SK-N-SH (cell line): ENCODE measurements around the gene PARD3. TPM values are rescaled to one million over a fixed set of nuclear protein-coding genes. Genes with fewer than 3 reads are reported as not detected.

ENCODE experiments used
- CTCF ChIA-PET: fragments of 300-600, 350-600 bp; formaldehyde crosslinking; extraction: SDS; loops from one replicate; lab custom pipeline; 2021; lab: Yijun Ruan, JAX
- POLR2A ChIA-PET: fragments of 350-600 bp; sonication (Branson Sonifier 250); formaldehyde crosslinking; extraction: SDS; loops from one replicate; lab custom pipeline; 2020; ENCODE audit warnings: antibody characterized with exemption, inconsistent platforms; lab: Yijun Ruan, JAX
- DNase-seq: peaks from one replicate; pipeline ENCODE4 v3.0.0; 2012
- H2AFZ ChIP-seq: fragments of 200-600 bp; sonication (generic); 2 replicates; pipeline ENCODE4 v1.8.1; 2016; ENCODE audit warnings: antibody characterized with exemption, mild to moderate bottlenecking, low read depth
- H3F3A ChIP-seq: fragments of 200-600 bp; sonication (generic); replicated peaks from 2 replicates; pipeline ENCODE3; 2016; ENCODE audit warnings: antibody characterized with exemption, mild to moderate bottlenecking; ENCODE audit not compliant: insufficient read depth
- H3K27ac ChIP-seq, 2 experiments: fragments of 200-500 bp in 1 of 2; fragments of 200-600 bp in 1 of 2; sonication (Bioruptor generic) in 1 of 2; sonication (generic), shearing (Covaris generic) in 1 of 2; 2 replicates each; pipeline versions ENCODE4 v1.5.1 to v1.6.1; 2014 to 2016; ENCODE audit warnings: low read depth in 2 of 2, inconsistent platforms in 1 of 2, low read length in 1 of 2, mild to moderate bottlenecking in 1 of 2, mixed read lengths in 1 of 2
- H3K27me3 ChIP-seq: fragments of 200-600 bp; sonication (generic), shearing (Covaris generic); 2 replicates; pipeline ENCODE4 v1.6.1; 2016; ENCODE audit warnings: mixed run types; ENCODE audit not compliant: insufficient read depth
- H3K36me3 ChIP-seq, 2 experiments: fragments of 200-500 bp in 1 of 2; fragments of 200-600 bp in 1 of 2; sonication (Bioruptor generic) in 1 of 2; sonication (generic) in 1 of 2; replicated peaks in 1 of 2; 2 replicates each; pipeline versions ENCODE3 to v1.5.1; 2014 to 2016; ENCODE audit warnings: low read length in 1 of 2, mild to moderate bottlenecking in 1 of 2; ENCODE audit not compliant: insufficient read depth in 2 of 2, control insufficient read depth in 1 of 2
- H3K4me1 ChIP-seq, 2 experiments: fragments of 200-500 bp in 1 of 2; fragments of 200-600 bp in 1 of 2; sonication (Bioruptor generic) in 1 of 2; sonication (generic), shearing (Covaris generic) in 1 of 2; 2 replicates each; pipeline versions ENCODE4 v1.5.1 to v1.6.1; 2014 to 2016; ENCODE audit warnings: low read depth in 1 of 2, low read length in 1 of 2, mixed run types in 1 of 2; ENCODE audit not compliant: insufficient read depth in 2 of 2, control insufficient read depth in 1 of 2
- H3K4me2 ChIP-seq: fragments of 200-600 bp; sonication (generic), shearing (Covaris generic); 2 replicates; pipeline ENCODE4 v1.6.1; 2017; ENCODE audit warnings: mixed run types
- H3K4me3 ChIP-seq, 2 experiments: fragments of 200-500 bp in 1 of 2; fragments of 200-600 bp in 1 of 2; sonication (Bioruptor generic) in 1 of 2; sonication (generic), shearing (Covaris generic) in 1 of 2; 2 replicates each; pipeline versions ENCODE4 v1.5.1 to v1.8.1; 2014 to 2016; ENCODE audit warnings: low read depth in 2 of 2, inconsistent platforms in 1 of 2, low read length in 1 of 2, mild to moderate bottlenecking in 1 of 2, mixed read lengths in 1 of 2, moderate library complexity in 1 of 2
- H3K79me2 ChIP-seq: fragments of 200-600 bp; sonication (generic); 2 replicates; pipeline ENCODE4 v1.8.1; 2017; ENCODE audit warnings: mild to moderate bottlenecking; ENCODE audit not compliant: insufficient read depth
- H3K9ac ChIP-seq: fragments of 200-600 bp; sonication (generic); 2 replicates; pipeline ENCODE4 v1.6.1; 2017; ENCODE audit warnings: mixed run types
- H3K9me2 ChIP-seq: fragments of 200-600 bp; sonication (generic); 2 replicates; pipeline ENCODE4 v1.6.1; 2017; ENCODE audit warnings: mixed run types
- H3K9me3 ChIP-seq: fragments of 200-600 bp; sonication (generic); 2 replicates; pipeline ENCODE4 v1.6.1; 2017; ENCODE audit warnings: mixed run types, mild to moderate bottlenecking, moderate library complexity
- H4K20me1 ChIP-seq: fragments of 200-600 bp; sonication (generic); 2 replicates; pipeline ENCODE4 v1.6.1; 2017; ENCODE audit warnings: mild to moderate bottlenecking, mixed run types; ENCODE audit not compliant: insufficient read depth
- ELF1 ChIP-seq: IDR thresholded peaks from 2 replicates; pipeline ENCODE4 v1.4.0; 2012
- EP300 ChIP-seq, 2 experiments: IDR thresholded peaks; 2 replicates each; pipeline versions ENCODE4 v1.4.0 to v1.6.1; 2012; ENCODE audit warnings: borderline replicate concordance in 1 of 2, low read depth in 1 of 2, low read length in 1 of 2
- EZH2phosphoT487 ChIP-seq: fragments of 200-600 bp; sonication (generic); IDR thresholded peaks from 2 replicates; pipeline ENCODE4 v1.6.1; 2017; ENCODE audit warnings: low read depth, mixed run types, mild to moderate bottlenecking, antibody characterized with exemption, moderate library complexity, borderline replicate concordance
- FOSL2 ChIP-seq: IDR thresholded peaks from 2 replicates; pipeline ENCODE4 v1.4.0; 2012; ENCODE audit warnings: low read depth, mild to moderate bottlenecking, moderate library complexity, borderline replicate concordance
- FOXJ3 ChIP-seq: sonication (generic); formaldehyde crosslinking; IDR thresholded peaks from 2 replicates; pipeline ENCODE4 v1.5.1; 2020; ENCODE audit warnings: mild to moderate bottlenecking, missing genetic modification reagents
- FOXM1 ChIP-seq: IDR thresholded peaks from 2 replicates; pipeline ENCODE4 v1.4.0; 2012; ENCODE audit warnings: low read depth, mild to moderate bottlenecking
- GABPA ChIP-seq: IDR thresholded peaks from 2 replicates; pipeline ENCODE4 v1.4.0; 2012; ENCODE audit warnings: low read depth, mild to moderate bottlenecking
- JUND ChIP-seq: IDR thresholded peaks from 2 replicates; pipeline ENCODE4 v1.4.0; 2012
- MEF2A ChIP-seq: IDR thresholded peaks from 2 replicates; pipeline ENCODE4 v1.4.0; 2012; ENCODE audit warnings: low read depth, borderline replicate concordance
- MXI1 ChIP-seq: IDR thresholded peaks from 2 replicates; pipeline ENCODE4 v1.6.1; 2012; ENCODE audit warnings: mild to moderate bottlenecking, low read depth, low read length, improper control_type of control experiment
- NRF1 ChIP-seq: IDR thresholded peaks from 2 replicates; pipeline ENCODE4 v1.6.1; 2012; ENCODE audit warnings: low read depth, mild to moderate bottlenecking, low read length
- PBX3 ChIP-seq: IDR thresholded peaks from 2 replicates; pipeline ENCODE4; 2012
- RXRA ChIP-seq: IDR thresholded peaks from 2 replicates; pipeline ENCODE4 v1.4.0; 2012; ENCODE audit warnings: low read depth, mild to moderate bottlenecking, borderline replicate concordance
- SMC3 ChIP-seq: IDR thresholded peaks from 2 replicates; pipeline ENCODE4 v1.6.1; 2012; ENCODE audit warnings: low read depth, low read length, improper control_type of control experiment
- TEAD4 ChIP-seq: IDR thresholded peaks from 2 replicates; pipeline ENCODE4 v1.4.0; 2012; ENCODE audit warnings: mild to moderate bottlenecking, borderline replicate concordance; ENCODE audit not compliant: insufficient read depth
- YY1 ChIP-seq: IDR thresholded peaks from 2 replicates; pipeline ENCODE4 v1.4.0; 2012; ENCODE audit warnings: low read depth, mild to moderate bottlenecking
- WGBS: methylation state at CpG from one replicate; pipeline ENCODE4 v1.1.6; 2017; ENCODE audit warnings: low lambda C conversion rate; 5-methylcytosine and 5-hydroxymethylcytosine counted together
- polyA plus RNA-seq, 3 experiments: library from polyadenylated mRNA; depleted of rRNA; stranded (reverse); fragments of >200 nt; gene quantifications; 2 replicates each; pipeline ENCODE4 v1.2.3, GENCODE V29; 2012
- TF ChIP-seq, protein P1 (sequence below): IDR thresholded peaks from 2 replicates; pipeline ENCODE4 v1.4.0; 2012; ENCODE audit warnings: low read depth
- TF ChIP-seq, protein P2 (sequence below): IDR thresholded peaks from 2 replicates; pipeline ENCODE4 v1.6.1; 2012; ENCODE audit warnings: mild to moderate bottlenecking, low read depth, low read length, moderate library complexity

The PARD3 gene
- polyA plus RNA-seq, 1 of the 3 experiments (the other 2 are of a cell fraction): 29.4 TPM

- TF ChIP-seq FOXJ3 (CRISPR knock-in tag) (no peak), JUND (no peak), MEF2A (no peak), SMC3 (no peak)
- TF ChIP-seq, all 33 proteins: peak for 0
Measured at GRCh38 chr10:34705563-34705962, 109.5 kb downstream of the PARD3 start (continued).

DNA sequence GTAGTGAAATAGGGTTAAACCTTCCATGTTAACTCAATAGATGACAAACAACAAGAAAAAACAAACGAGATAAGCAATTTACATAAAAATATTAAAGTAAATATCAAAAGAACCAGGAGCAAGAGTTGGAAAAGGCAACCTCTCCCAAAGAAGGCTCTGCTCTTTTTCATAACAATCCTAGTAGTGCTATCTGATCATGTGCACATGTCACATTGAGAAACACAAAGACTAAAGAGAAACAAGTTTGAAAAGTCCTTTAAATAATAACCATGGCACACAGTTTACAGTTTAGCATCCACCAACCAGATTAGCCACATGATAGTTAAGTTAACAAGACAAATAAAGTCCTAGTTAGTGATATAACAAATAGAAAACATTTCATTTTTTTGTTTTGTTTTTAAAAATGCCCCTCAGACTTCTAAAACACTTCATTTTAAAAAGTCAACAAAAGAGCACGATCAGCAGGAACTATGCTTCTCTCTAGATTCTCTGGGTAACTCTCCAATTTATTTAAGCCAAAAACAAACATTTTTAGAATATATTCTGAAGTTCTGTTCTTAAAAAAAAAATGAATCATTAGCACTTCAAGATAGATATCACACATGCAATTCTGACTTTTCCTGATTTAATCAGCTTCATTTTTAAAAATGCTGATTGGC, 110.4 kb downstream of the PARD3 start:
- peaks cover 14% of the 10 kb centered on the region for H3F3A ChIP-seq
- no peaks in the 10 kb centered on the region for H3K9me2 ChIP-seq
- no peak overlapping the region for H3K9ac ChIP-seq
- no peaks in the 10 kb centered on the region for H3K36me3 ChIP-seq
- no peak overlapping the region for H3K27ac ChIP-seq
- H3K4me1 ChIP-seq: peaks cover 8 to 16% of the 10 kb centered on the region in 2 experiments; a peak in 3 of 4 replicates
- no peak overlapping the region for H3K4me3 ChIP-seq
- peaks cover 81% of the 10 kb centered on the region for H3K79me2 ChIP-seq
- H2AFZ ChIP-seq: no peak overlapping the region
- DNase-seq: no peak
- 50% methylated on average over 2 of the region's 2 CpGs for WGBS
- ChIA-PET POLR2A (no interaction called here), CTCF (interaction anchor here (0.6 kb wide), 1 partner anchor 12 kb away, joined by 3 read pairs; no protein-coding TSS in a partner anchor)
- TF ChIP-seq FOXM1 (no peak), PBX3 (no peak), TEAD4 (no peak), FOXJ3 (CRISPR knock-in tag) (no peak), EP300 (IDR thresholded peaks at IDR 0.05; ENCODE audit: borderline replicate concordance in 1 of 2, low read depth in 1 of 2, low read length in 1 of 2) (no peak), ELF1 (no peak), FOSL2 (no peak), MXI1 (no peak), NRF1 (no peak), EZH2phosphoT487 (no peak), YY1 (no peak), GABPA (no peak), RXRA (no peak), SMC3 (no peak)
- TF ChIP-seq, protein P1, sequence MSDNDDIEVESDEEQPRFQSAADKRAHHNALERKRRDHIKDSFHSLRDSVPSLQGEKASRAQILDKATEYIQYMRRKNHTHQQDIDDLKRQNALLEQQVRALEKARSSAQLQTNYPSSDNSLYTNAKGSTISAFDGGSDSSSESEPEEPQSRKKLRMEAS: no peak
- TF ChIP-seq, protein P2, sequence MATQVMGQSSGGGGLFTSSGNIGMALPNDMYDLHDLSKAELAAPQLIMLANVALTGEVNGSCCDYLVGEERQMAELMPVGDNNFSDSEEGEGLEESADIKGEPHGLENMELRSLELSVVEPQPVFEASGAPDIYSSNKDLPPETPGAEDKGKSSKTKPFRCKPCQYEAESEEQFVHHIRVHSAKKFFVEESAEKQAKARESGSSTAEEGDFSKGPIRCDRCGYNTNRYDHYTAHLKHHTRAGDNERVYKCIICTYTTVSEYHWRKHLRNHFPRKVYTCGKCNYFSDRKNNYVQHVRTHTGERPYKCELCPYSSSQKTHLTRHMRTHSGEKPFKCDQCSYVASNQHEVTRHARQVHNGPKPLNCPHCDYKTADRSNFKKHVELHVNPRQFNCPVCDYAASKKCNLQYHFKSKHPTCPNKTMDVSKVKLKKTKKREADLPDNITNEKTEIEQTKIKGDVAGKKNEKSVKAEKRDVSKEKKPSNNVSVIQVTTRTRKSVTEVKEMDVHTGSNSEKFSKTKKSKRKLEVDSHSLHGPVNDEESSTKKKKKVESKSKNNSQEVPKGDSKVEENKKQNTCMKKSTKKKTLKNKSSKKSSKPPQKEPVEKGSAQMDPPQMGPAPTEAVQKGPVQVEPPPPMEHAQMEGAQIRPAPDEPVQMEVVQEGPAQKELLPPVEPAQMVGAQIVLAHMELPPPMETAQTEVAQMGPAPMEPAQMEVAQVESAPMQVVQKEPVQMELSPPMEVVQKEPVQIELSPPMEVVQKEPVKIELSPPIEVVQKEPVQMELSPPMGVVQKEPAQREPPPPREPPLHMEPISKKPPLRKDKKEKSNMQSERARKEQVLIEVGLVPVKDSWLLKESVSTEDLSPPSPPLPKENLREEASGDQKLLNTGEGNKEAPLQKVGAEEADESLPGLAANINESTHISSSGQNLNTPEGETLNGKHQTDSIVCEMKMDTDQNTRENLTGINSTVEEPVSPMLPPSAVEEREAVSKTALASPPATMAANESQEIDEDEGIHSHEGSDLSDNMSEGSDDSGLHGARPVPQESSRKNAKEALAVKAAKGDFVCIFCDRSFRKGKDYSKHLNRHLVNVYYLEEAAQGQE: no peak
- H3K27me3 ChIP-seq: no peaks in the 10 kb centered on the region
- peaks cover 29% of the 10 kb centered on the region for H4K20me1 ChIP-seq
- no peaks in the 10 kb centered on the region for H3K9me3 ChIP-seq
- H3K4me2 ChIP-seq: no peak overlapping the region
